NCI-H526 (cell line): ENCODE data around the gene PIK3R3.
"Not testable (repeated sequence)": the region's sequence is repeated elsewhere in the genome, so short reads cannot be mapped to it uniquely, and the experiment has no call there.

Experiments
- DNase-seq, 2 experiments: peaks; one replicate each; lab custom pipeline; 2025; lab: John Stamatoyannopoulos, UW

Gene PIK3R3

GRCh38 chr1:46065405-46065804 lies 67.0 kb downstream of the PIK3R3 start:
- no peak for DNase-seq

- no peak for DNase-seq
These were observed 67.7 kb downstream of the PIK3R3 start for GRCh38 chr1:46064708-46065107.

- DNase-seq, result no peak
These were observed 69.6 kb downstream of the PIK3R3 start for GRCh38 chr1:46062651-46063319.

- DNase-seq, result no peak
These were observed 71.3 kb downstream of the PIK3R3 start for GRCh38 chr1:46061146-46061545.

GRCh38 chr1:46058936-46059335 lies 73.5 kb downstream of the PIK3R3 start:
- DNase-seq, result no peak

GRCh38 chr1:46057781-46058180 lies 74.6 kb downstream of the PIK3R3 start:
- DNase-seq, result no peak

- DNase-seq, result not testable (repeated sequence)
These were observed 75.2 kb downstream of the PIK3R3 start for GRCh38 chr1:46057215-46057614.

- no peak for DNase-seq
These were observed 76.1 kb downstream of the PIK3R3 start for GRCh38 chr1:46056325-46056724.

GRCh38 chr1:46053734-46054133 lies 78.7 kb downstream of the PIK3R3 start:
- DNase-seq, result no peak

- DNase-seq, result no peak
These were observed 88.3 kb downstream of the PIK3R3 start for GRCh38 chr1:46044116-46044515.

- no peak for DNase-seq
These were observed 88.9 kb downstream of the PIK3R3 start for GRCh38 chr1:46043458-46044017.

GRCh38 chr1:46041974-46042373 lies 90.5 kb downstream of the PIK3R3 start:
- DNase-seq, result no peak

GRCh38 chr1:46041551-46041950 lies 90.9 kb downstream of the PIK3R3 start:
- DNase-seq, result no peak

GRCh38 chr1:46039571-46040052 lies 92.8 kb downstream of the PIK3R3 start:
- peak in 1 of 2 experiments; percentile 23 for DNase-seq

- DNase-seq, result peak; percentile 59 to 94
These were observed 95.3 kb downstream of the PIK3R3 start for GRCh38 chr1:46036894-46037839.

GRCh38 chr1:46034601-46035516 lies 97.6 kb downstream of the PIK3R3 start:
- no peak for DNase-seq

GRCh38 chr1:46030876-46031660 lies 101.4 kb downstream of the PIK3R3 start:
- no peak for DNase-seq

GRCh38 chr1:46030074-46030870 lies 102.2 kb downstream of the PIK3R3 start:
- no peak for DNase-seq

- DNase-seq, result no peak
These were observed 104.4 kb downstream of the PIK3R3 start for GRCh38 chr1:46027788-46028573.
